Measurements from ENCODE around the gene RAB40AL. TPM values are rescaled to one million over a fixed set of nuclear protein-coding genes. Genes with fewer than 3 reads are reported as not detected.

The RAB40AL gene
- total and polyA plus RNA-seq, 10 of the 15 experiments (the other 5 are each of a cell fraction or from before 2014, with no cell fraction given) = 0.13 to 0.45 (median 0.23) TPM; not detected in 4

GRCh38 chrX:102966701-102967100 lies 29.6 kb downstream of the RAB40AL start:
- H3K4me2 ChIP-seq (ENCODE audit: control insufficient read depth, insufficient read depth) = no peak overlapping the region
- TF ChIP-seq BHLHE40 (IDR thresholded peaks at IDR 0.05; ENCODE audit: borderline replicate concordance in 1 of 2, low read depth in 2 of 2, low read length in 1 of 2) (no peak), DPF2 (IDR thresholded peaks at IDR 0.05) (no peak), FOXM1 (IDR thresholded peaks at IDR 0.05; ENCODE audit: low read depth, low read length) (no peak), ZNF217 (IDR thresholded peaks at IDR 0.05) (no peak), ZNF622 (IDR thresholded peaks at IDR 0.05) (no peak), IKZF2 (IDR thresholded peaks at IDR 0.05) (no peak), MXI1 (IDR thresholded peaks at IDR 0.05; ENCODE audit: low read depth, low read length) (no peak), CEBPB (IDR thresholded peaks at IDR 0.05; ENCODE audit: borderline replicate concordance in 1 of 2, low read depth in 2 of 2, low read length in 2 of 2) (no peak), MTA2 (IDR thresholded peaks at IDR 0.05; ENCODE audit: low read depth) (no peak), PAX5 (IDR thresholded peaks at IDR 0.05; ENCODE audit: borderline replicate concordance, low read depth, low read length) (no peak), HDAC2 (IDR thresholded peaks at IDR 0.05) (no peak), TCF7 (IDR thresholded peaks at IDR 0.05; ENCODE audit: borderline replicate concordance) (no peak), ATF3 (IDR thresholded peaks at IDR 0.05; ENCODE audit: borderline replicate concordance, extremely low read depth, low read depth, low read length) (no peak), ZNF592 (IDR thresholded peaks at IDR 0.05) (no peak)
- no peak overlapping the region for H3K4me3 ChIP-seq
- no peak overlapping the region for H3K9ac ChIP-seq (ENCODE audit: control insufficient read depth, insufficient read depth, low read length)
- DNase-seq (ENCODE audit: low read depth, low spot score) = no peak
- H3K4me1 ChIP-seq (ENCODE audit: control insufficient read depth, insufficient read depth, low read length) = no peaks in the 10 kb centered on the region
- 40% methylated on average over 3 of the region's 3 CpGs for WGBS (ENCODE audit: insufficient coverage, insufficient replicate concordance, low lambda C conversion rate, missing lambda C conversion rate)
- CTCF ChIA-PET = no interaction called here
- no peaks in the 10 kb centered on the region for H3K79me2 ChIP-seq (ENCODE audit: control insufficient read depth, insufficient read depth, low read length)
- H3K36me3 ChIP-seq (ENCODE audit: control insufficient read depth in 2 of 2, insufficient read depth in 2 of 2, low read length in 1 of 2) = no peaks in the 10 kb centered on the region
- H3K27ac ChIP-seq (ENCODE audit: control insufficient read depth, insufficient read depth) = no peak overlapping the region
- H4K20me1 ChIP-seq (ENCODE audit: control insufficient read depth, insufficient read depth) = no peaks in the 10 kb centered on the region
- intact Hi-C loops (cut with micrococcal nuclease; ENCODE audit: unreplicated experiment) = no loop called here
- FAIRE-seq = no peak
- no peak for ATAC-seq
- no peaks in the 10 kb centered on the region; the same call in 2 of the 3 replicates for H3K9me3 ChIP-seq (replicated peaks; ENCODE audit: control insufficient read depth, insufficient read depth, low read length)
- POLR2A ChIA-PET = no interaction called here
- no peaks in the 10 kb centered on the region for H3K27me3 ChIP-seq (replicated peaks in 1 of 2; ENCODE audit: control insufficient read depth in 2 of 2, insufficient read depth in 2 of 2, low read length in 1 of 2)
- in situ Hi-C loops (cut with MboI) = no loop called here
- RAD21 ChIA-PET (ENCODE audit: unreplicated experiment) = no interaction called here
- H2AFZ ChIP-seq (ENCODE audit: control insufficient read depth, low read depth, low read length) = no peak overlapping the region
- no TSS peak for BruUV-seq (replicated peaks)
- SMC1A ChIA-PET (ENCODE audit: uncharacterized antibody, unreplicated experiment) = no interaction called here
